ENCODE measurements around the gene PLCB1. TPM values are rescaled to one million over a fixed set of nuclear protein-coding genes. Genes with fewer than 3 reads are reported as not detected.

The PLCB1 gene
- total RNA-seq, 2 experiments from 2014 or later = 3.1 to 3.6 TPM

- H3K4me1 Mint-ChIP-seq (ENCODE audit: low read depth) = no peaks in the 10 kb centered on the region
- DNase-seq (no peak), ATAC-seq (no peak)
- H3K27me3 Mint-ChIP-seq = no peaks in the 10 kb centered on the region
- no peaks in the 10 kb centered on the region for H3K36me3 Mint-ChIP-seq (ENCODE audit: low read depth)
- no peak for TF ChIP-seq CTCF (IDR thresholded peaks at IDR 0.05)
- H3K4me3 Mint-ChIP-seq = no peak overlapping the region
- H3K9me3 Mint-ChIP-seq = no peaks in the 10 kb centered on the region
- ChIA-PET POLR2A (no interaction called here), CTCF (interaction anchor here (0.6 to 4.6 kb wide), 11 partner anchors 8 to 783 kb away, joined by 3 to 112 read pairs (median 12); partner anchors contain the start of gene PLCB1)
- H3K27ac Mint-ChIP-seq = no peak overlapping the region
- intact Hi-C loops (cut with micrococcal nuclease) = loop anchor here (5.0 kb wide), 3 partner anchors 588 to 783 kb away; partner anchors contain the start of gene PLCB1
Observed at GRCh38 chr20:8720089-8720488, 588.0 kb downstream of the PLCB1 start.

- Mint-ChIP-seq H3K9me3 (no peaks in the 10 kb centered on the region), H3K4me1 (ENCODE audit: low read depth) (no peaks in the 10 kb centered on the region), H3K27ac (no peak overlapping the region), H3K36me3 (ENCODE audit: low read depth) (no peaks in the 10 kb centered on the region), H3K4me3 (no peak overlapping the region), H3K27me3 (no peaks in the 10 kb centered on the region)
- ATAC-seq (peak; percentile 74), DNase-seq (peak; percentile 37)
- TF ChIP-seq CTCF (IDR thresholded peaks at IDR 0.05) = peak; percentile 73
- intact Hi-C loops (cut with micrococcal nuclease) = loop anchor here (5.0 kb wide), 3 partner anchors 589 to 784 kb away; partner anchors contain the start of gene PLCB1
- CTCF ChIA-PET = interaction anchor here (0.9 to 4.6 kb wide), 54 partner anchors 9 to 784 kb away, joined by 3 to 112 read pairs (median 6); partner anchors contain the start of gene PLCB1
- POLR2A ChIA-PET = interaction anchor here (0.7 to 0.9 kb wide), 3 partner anchors 8 to 675 kb away, joined by 3 read pairs; no protein-coding TSS in a partner anchor
Observed at GRCh38 chr20:8721098-8721497, 589.0 kb downstream of the PLCB1 start.

- peak; percentile 56 for TF ChIP-seq CTCF (IDR thresholded peaks at IDR 0.05)
- Mint-ChIP-seq H3K27ac (no peak overlapping the region), H3K4me1 (ENCODE audit: low read depth) (no peaks in the 10 kb centered on the region), H3K4me3 (no peak overlapping the region), H3K36me3 (ENCODE audit: low read depth) (no peaks in the 10 kb centered on the region), H3K9me3 (no peaks in the 10 kb centered on the region), H3K27me3 (no peaks in the 10 kb centered on the region)
- ATAC-seq (peak; percentile 51), DNase-seq (peak; percentile 32)
- ChIA-PET CTCF (interaction anchor here (0.7 to 4.6 kb wide), 86 partner anchors 8 to 1956 kb away, joined by 3 to 112 read pairs (median 4); partner anchors contain the start of gene PLCB1), POLR2A (interaction anchor here (0.7 kb wide), 1 partner anchor 675 kb away, joined by 5 read pairs; no protein-coding TSS in a partner anchor)
- intact Hi-C loops (cut with micrococcal nuclease) = loop anchor here (5.0 kb wide), 3 partner anchors 590 to 785 kb away; partner anchors contain the start of gene PLCB1
Observed at GRCh38 chr20:8722277-8722928, 590.3 kb downstream of the PLCB1 start.

GRCh38 chr20:8723296-8723695, 591.2 kb downstream of the PLCB1 start:
- ChIA-PET CTCF (interaction anchor here (0.9 to 4.6 kb wide), 36 partner anchors 7 to 1957 kb away, joined by 3 to 112 read pairs (median 7); partner anchors contain the start of gene PLCB1), POLR2A (no interaction called here)
- ATAC-seq (no peak), DNase-seq (no peak)
- H3K4me3 Mint-ChIP-seq = no peak overlapping the region
- intact Hi-C loops (cut with micrococcal nuclease) = loop anchor here (5.0 kb wide), 3 partner anchors 591 to 786 kb away; partner anchors contain the start of gene PLCB1
- no peak for TF ChIP-seq CTCF (IDR thresholded peaks at IDR 0.05)
- no peaks in the 10 kb centered on the region for H3K4me1 Mint-ChIP-seq (ENCODE audit: low read depth)
- H3K27ac Mint-ChIP-seq = no peak overlapping the region
- no peaks in the 10 kb centered on the region for H3K9me3 Mint-ChIP-seq
- H3K27me3 Mint-ChIP-seq = no peaks in the 10 kb centered on the region
- H3K36me3 Mint-ChIP-seq (ENCODE audit: low read depth) = no peaks in the 10 kb centered on the region

GRCh38 chr20:8724884-8725283, 592.8 kb downstream of the PLCB1 start:
- Mint-ChIP-seq H3K27me3 (no peaks in the 10 kb centered on the region), H3K36me3 (ENCODE audit: low read depth) (no peaks in the 10 kb centered on the region), H3K4me3 (no peak overlapping the region), H3K4me1 (ENCODE audit: low read depth) (no peaks in the 10 kb centered on the region), H3K27ac (no peak overlapping the region), H3K9me3 (no peaks in the 10 kb centered on the region)
- CTCF ChIA-PET = interaction anchor here (1.2 kb wide), 1 partner anchor 789 kb away, joined by 6 read pairs; no protein-coding TSS in a partner anchor
- DNase-seq (no peak), ATAC-seq (no peak)
- no peak for TF ChIP-seq CTCF (IDR thresholded peaks at IDR 0.05)
- POLR2A ChIA-PET = no interaction called here
- intact Hi-C loops (cut with micrococcal nuclease) = loop anchor here (5.0 kb wide), 3 partner anchors 593 to 788 kb away; partner anchors contain the start of gene PLCB1
